GM12873 (cell line): Measurements from ENCODE around the gene SLC6A13.

Source experiments
- TF ChIP-seq, protein P1 (sequence below): IDR thresholded peaks from 2 replicates; pipeline ENCODE4 v1.5.1; 2012; ENCODE audit warnings: low read depth, mild to moderate bottlenecking, moderate library complexity, low read length, control low read depth; ENCODE audit not compliant: insufficient read depth; ENCODE audit errors: missing control alignments

The SLC6A13 gene

GRCh38 chr12:191541-191940 lies 71.1 kb downstream of the SLC6A13 start:
- TF ChIP-seq, protein P1, sequence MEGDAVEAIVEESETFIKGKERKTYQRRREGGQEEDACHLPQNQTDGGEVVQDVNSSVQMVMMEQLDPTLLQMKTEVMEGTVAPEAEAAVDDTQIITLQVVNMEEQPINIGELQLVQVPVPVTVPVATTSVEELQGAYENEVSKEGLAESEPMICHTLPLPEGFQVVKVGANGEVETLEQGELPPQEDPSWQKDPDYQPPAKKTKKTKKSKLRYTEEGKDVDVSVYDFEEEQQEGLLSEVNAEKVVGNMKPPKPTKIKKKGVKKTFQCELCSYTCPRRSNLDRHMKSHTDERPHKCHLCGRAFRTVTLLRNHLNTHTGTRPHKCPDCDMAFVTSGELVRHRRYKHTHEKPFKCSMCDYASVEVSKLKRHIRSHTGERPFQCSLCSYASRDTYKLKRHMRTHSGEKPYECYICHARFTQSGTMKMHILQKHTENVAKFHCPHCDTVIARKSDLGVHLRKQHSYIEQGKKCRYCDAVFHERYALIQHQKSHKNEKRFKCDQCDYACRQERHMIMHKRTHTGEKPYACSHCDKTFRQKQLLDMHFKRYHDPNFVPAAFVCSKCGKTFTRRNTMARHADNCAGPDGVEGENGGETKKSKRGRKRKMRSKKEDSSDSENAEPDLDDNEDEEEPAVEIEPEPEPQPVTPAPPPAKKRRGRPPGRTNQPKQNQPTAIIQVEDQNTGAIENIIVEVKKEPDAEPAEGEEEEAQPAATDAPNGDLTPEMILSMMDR, result no peak

GRCh38 chr12:190881-191280 lies 71.8 kb downstream of the SLC6A13 start:
- TF ChIP-seq, protein P1, result no peak

- TF ChIP-seq, protein P1, result no peak
Measured at GRCh38 chr12:189622-189962, 73.0 kb downstream of the SLC6A13 start.

DNA sequence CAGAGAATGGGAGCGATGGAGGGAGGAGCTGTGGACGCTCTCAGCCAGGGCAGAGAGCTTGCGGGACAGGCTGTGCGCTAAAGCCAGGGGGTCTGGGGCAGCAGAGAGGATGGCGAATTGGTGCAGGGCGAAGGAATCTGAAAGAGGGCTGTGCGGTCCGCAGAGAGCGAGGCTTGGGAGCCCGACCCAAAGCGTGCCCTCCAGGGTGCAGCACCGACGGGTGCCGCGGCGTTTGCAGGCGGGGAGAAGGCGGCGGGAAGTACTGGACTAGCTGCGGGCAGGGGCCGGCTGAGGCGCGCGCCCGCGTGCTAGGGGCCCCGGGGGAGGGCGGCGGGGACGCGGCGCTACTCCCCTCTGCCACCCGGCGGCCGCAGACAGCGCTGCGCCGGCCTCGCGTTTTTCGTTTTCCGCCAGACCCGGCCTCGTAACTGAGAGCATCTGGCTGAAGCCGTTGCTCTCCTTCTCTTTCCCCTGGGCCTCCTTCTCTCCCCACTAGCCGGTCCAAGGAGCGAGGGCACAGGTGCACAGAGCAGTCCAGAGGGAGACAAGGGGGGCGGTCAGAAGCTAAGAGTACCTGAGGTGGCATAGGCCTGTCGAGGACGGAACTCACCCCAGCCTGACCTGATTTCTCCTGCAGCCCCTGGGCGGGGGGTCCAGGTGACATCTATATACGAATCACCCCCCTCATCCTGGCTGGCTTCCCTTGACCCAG lies 73.6 kb downstream of the SLC6A13 start:
- TF ChIP-seq, protein P1, result peak; percentile 63

DNA sequence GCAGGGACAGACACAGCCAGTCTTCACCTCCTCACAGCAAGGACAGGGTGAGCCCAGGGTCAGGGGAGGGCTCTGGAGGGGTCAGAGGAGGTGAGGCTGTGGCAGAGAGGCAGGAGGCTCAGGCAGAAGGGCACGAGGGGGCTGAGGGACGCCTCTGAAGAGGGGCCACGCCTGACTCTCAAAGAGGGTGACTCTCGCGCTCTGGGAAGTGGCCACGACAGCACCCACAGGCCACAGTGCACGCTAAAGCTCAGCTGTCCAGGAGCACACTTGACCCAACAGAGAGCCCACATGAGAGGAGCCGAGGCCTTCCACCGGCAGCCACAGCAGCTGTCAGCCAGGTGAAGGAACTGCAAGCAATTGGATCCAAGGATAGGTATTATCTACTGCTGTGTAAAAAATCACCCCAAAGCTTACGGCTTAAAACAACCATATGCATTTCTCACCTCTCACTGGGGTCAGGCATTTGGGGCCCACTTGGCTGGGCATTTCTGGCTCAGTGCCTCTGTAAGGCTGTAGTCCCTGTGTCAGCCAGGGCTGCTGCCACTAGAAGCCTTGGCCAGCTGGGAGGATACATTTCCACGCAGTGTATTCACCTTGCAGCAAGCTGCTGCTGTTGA lies 76.5 kb downstream of the SLC6A13 start:
- TF ChIP-seq, protein P1, result no peak

GRCh38 chr12:185576-185955 lies 77.1 kb downstream of the SLC6A13 start:
- TF ChIP-seq, protein P1, result no peak

DNA sequence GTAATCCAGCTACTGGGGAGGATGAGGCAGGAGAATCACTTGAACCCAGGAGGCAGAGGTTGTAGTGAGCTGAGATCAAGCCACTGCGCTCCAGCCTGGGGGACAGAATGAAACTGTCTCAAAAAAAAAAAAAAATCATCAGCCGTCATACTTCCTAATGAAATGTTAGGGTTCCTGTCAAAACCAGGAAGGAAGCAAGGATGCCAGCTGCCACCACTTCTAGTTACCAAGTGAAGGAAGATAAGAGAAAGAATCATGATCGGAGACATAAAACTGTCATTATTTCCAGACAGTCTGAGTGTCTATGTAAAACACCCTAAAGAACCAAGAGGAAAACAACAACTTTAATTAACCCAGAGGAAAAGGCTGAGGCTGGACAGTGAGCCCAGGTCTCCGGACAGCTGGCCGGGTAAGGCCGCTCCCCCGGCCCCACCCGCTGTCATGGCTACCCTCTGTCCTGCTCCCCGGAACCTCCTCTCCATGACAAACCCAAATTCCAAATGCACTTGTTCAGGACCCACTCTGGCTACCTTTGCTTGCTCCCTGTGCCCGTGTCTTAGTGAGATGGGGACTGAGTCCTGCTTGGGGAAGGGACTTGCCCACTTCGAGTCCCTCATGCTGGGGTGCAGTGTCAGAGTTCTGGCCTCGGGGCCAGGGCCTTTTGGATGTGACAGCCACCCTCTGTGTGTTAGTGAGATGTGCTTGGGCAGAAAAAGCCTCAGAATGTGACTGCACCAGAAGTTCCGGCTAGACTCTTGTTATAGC lies 77.6 kb downstream of the SLC6A13 start:
- TF ChIP-seq, protein P1, result no peak
